ENCODE measurements around the gene VAV1. TPM values are rescaled to one million over a fixed set of nuclear protein-coding genes. Genes with fewer than 3 reads are reported as not detected.

The VAV1 gene
- total and polyA plus RNA-seq, 2 donors (not counting 1 experiment from before 2014, with no cell fraction given), result 62.7 to 98.8 TPM

GRCh38 chr19:6743714-6744380 is 28.7 kb upstream of the VAV1 start:
- no peak overlapping the region for H3K4me3 Mint-ChIP-seq
- H3K9me3 Mint-ChIP-seq (ENCODE audit: insufficient read depth), result no peaks in the 10 kb centered on the region
- peaks cover 19 to 25% of the 10 kb centered on the region in 2 donors for H3K4me1 ChIP-seq (ENCODE audit: control insufficient read depth in 2 of 2, insufficient read depth in 2 of 2, low read length in 2 of 2)
- intact Hi-C loops (cut with micrococcal nuclease), result no loop called here
- POLR2A ChIA-PET, result no interaction called here
- H4K20me1 ChIP-seq (ENCODE audit: control insufficient read depth, insufficient read depth, low read length, poor library complexity, severe bottlenecking), result no peaks in the 10 kb centered on the region
- no peak for TF ChIP-seq EZH2 (IDR thresholded peaks at IDR 0.05; ENCODE audit: borderline replicate concordance, insufficient read depth, low read depth, low read length, poor library complexity, severe bottlenecking)
- H3K9me3 ChIP-seq (ENCODE audit: control extremely low read depth in 1 of 3, control insufficient read depth in 2 of 3, insufficient read depth in 1 of 3, low read length in 2 of 3), result no peaks in the 10 kb centered on the region
- H3K4me1 Mint-ChIP-seq, result peaks cover 15% of the 10 kb centered on the region
- H3K4me2 ChIP-seq (replicated peaks; ENCODE audit: low read depth, low read length, poor library complexity, severe bottlenecking), result no peak overlapping the region
- peaks cover 0 to 15% of the 10 kb centered on the region in 2 experiments for H3K36me3 ChIP-seq (replicated peaks in 1 of 2; ENCODE audit: control extremely low read depth in 1 of 2, control insufficient read depth in 1 of 2, extremely low read depth in 1 of 2, insufficient read depth in 2 of 2, low read length in 1 of 2)
- no peak overlapping the region for H3K9ac ChIP-seq (ENCODE audit: low read length)
- ATAC-seq (ENCODE audit: low read depth) (no peak), DNase-seq (no peak)
- no peaks in the 10 kb centered on the region for H3K79me2 ChIP-seq (ENCODE audit: control insufficient read depth, insufficient read depth, low read length)
- H3K27ac Mint-ChIP-seq, result no peak overlapping the region
- no peaks in the 10 kb centered on the region for H3K27me3 ChIP-seq (replicated peaks in 1 of 4; ENCODE audit: control extremely low read depth in 1 of 4, control insufficient read depth in 3 of 4, insufficient read depth in 4 of 4, low read length in 3 of 4)
- no peaks in the 10 kb centered on the region for H3K27me3 Mint-ChIP-seq
- CTCF ChIA-PET, result interaction anchor here (0.9 to 2.5 kb wide), 4 partner anchors 10 to 112 kb away, joined by 3 to 10 read pairs (median 4); partner anchors contain the start of gene VAV1
- H3K4me3 ChIP-seq (ENCODE audit: control extremely low read depth in 1 of 5, extremely low read depth in 1 of 5, insufficient read depth in 1 of 5, low read depth in 2 of 5, low read length in 4 of 5), result no peak overlapping the region
- no peak overlapping the region for H2AFZ ChIP-seq (ENCODE audit: insufficient read depth, low read depth, low read length, poor library complexity, severe bottlenecking)
- H3K27ac ChIP-seq (ENCODE audit: low read length in 2 of 2), result no peak overlapping the region
- WGBS (ENCODE audit: insufficient coverage), result 93% methylated on average over 12 of the region's 15 CpGs

GRCh38 chr19:6744381-6745301 is 27.9 kb upstream of the VAV1 start:
- Histone ChIP-seq H3K4me1 (ENCODE audit: control insufficient read depth in 2 of 2, insufficient read depth in 2 of 2, low read length in 2 of 2) (peaks cover 15 to 19% of the 10 kb centered on the region in 2 donors), H3K9me3 (ENCODE audit: control extremely low read depth in 1 of 3, control insufficient read depth in 2 of 3, insufficient read depth in 1 of 3, low read length in 2 of 3) (no peaks in the 10 kb centered on the region), H4K20me1 (ENCODE audit: control insufficient read depth, insufficient read depth, low read length, poor library complexity, severe bottlenecking) (no peaks in the 10 kb centered on the region), H3K79me2 (ENCODE audit: control insufficient read depth, insufficient read depth, low read length) (no peaks in the 10 kb centered on the region), H3K27me3 (replicated peaks in 1 of 4; ENCODE audit: control extremely low read depth in 1 of 4, control insufficient read depth in 3 of 4, insufficient read depth in 4 of 4, low read length in 3 of 4) (no peaks in the 10 kb centered on the region), H3K27ac (ENCODE audit: low read length in 2 of 2) (no peak overlapping the region), H3K4me3 (ENCODE audit: control extremely low read depth in 1 of 5, extremely low read depth in 1 of 5, insufficient read depth in 1 of 5, low read depth in 2 of 5, low read length in 4 of 5) (no peak overlapping the region), H2AFZ (ENCODE audit: insufficient read depth, low read depth, low read length, poor library complexity, severe bottlenecking) (no peak overlapping the region), H3K4me2 (replicated peaks; ENCODE audit: low read depth, low read length, poor library complexity, severe bottlenecking) (no peak overlapping the region), H3K9ac (ENCODE audit: low read length) (no peak overlapping the region), H3K36me3 (replicated peaks in 1 of 2; ENCODE audit: control extremely low read depth in 1 of 2, control insufficient read depth in 1 of 2, extremely low read depth in 1 of 2, insufficient read depth in 2 of 2, low read length in 1 of 2) (peaks cover 0 to 18% of the 10 kb centered on the region in 2 experiments)
- no peak for ATAC-seq (ENCODE audit: low read depth)
- WGBS (ENCODE audit: insufficient coverage), result 92% methylated on average over 37 of the region's 41 CpGs
- POLR2A ChIA-PET, result interaction anchor here (0.6 kb wide), 1 partner anchor 264 kb away, joined by 3 read pairs; no protein-coding TSS in a partner anchor
- Mint-ChIP-seq H3K9me3 (ENCODE audit: insufficient read depth) (no peaks in the 10 kb centered on the region), H3K4me1 (peaks cover 9% of the 10 kb centered on the region), H3K27me3 (no peaks in the 10 kb centered on the region), H3K27ac (no peak overlapping the region), H3K4me3 (no peak overlapping the region)
- no peak for DNase-seq
- CTCF ChIA-PET, result interaction anchor here (1.1 to 2.5 kb wide), 2 partner anchors 24 to 28 kb away, joined by 5 to 10 read pairs; partner anchors contain the start of gene VAV1
- intact Hi-C loops (cut with micrococcal nuclease), result no loop called here
- TF ChIP-seq EZH2 (IDR thresholded peaks at IDR 0.05; ENCODE audit: borderline replicate concordance, insufficient read depth, low read depth, low read length, poor library complexity, severe bottlenecking) (no peak), CTCF (IDR thresholded peaks at IDR 0.05) (no peak)
